ENCODE measurements around the gene CYP19A1.

CYP19A1 gene

DNA sequence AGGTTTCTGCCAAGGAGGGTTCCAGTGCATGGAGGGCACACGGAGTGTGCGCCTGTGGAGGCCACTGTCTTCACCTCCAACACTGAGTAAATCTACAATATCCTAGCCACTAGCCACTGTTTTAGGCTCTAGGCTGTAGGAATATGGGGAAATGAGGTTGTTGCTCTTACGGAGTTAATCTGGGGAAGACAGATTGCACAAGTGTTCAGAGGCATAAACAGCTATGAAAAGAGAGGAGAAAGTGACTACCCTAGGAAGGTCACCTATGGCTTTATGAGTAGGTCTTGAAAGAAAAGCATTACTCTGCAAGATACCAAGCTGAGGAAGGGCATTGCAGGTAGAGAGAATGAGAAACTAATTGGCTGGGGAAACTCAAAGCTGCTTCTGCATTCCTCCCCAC lies 85.7 kb downstream of the CYP19A1 start:
- no peak for DNase-seq

- DNase-seq: no peak
These were observed 86.8 kb downstream of the CYP19A1 start for GRCh38 chr15:51251556-51251955.

DNA sequence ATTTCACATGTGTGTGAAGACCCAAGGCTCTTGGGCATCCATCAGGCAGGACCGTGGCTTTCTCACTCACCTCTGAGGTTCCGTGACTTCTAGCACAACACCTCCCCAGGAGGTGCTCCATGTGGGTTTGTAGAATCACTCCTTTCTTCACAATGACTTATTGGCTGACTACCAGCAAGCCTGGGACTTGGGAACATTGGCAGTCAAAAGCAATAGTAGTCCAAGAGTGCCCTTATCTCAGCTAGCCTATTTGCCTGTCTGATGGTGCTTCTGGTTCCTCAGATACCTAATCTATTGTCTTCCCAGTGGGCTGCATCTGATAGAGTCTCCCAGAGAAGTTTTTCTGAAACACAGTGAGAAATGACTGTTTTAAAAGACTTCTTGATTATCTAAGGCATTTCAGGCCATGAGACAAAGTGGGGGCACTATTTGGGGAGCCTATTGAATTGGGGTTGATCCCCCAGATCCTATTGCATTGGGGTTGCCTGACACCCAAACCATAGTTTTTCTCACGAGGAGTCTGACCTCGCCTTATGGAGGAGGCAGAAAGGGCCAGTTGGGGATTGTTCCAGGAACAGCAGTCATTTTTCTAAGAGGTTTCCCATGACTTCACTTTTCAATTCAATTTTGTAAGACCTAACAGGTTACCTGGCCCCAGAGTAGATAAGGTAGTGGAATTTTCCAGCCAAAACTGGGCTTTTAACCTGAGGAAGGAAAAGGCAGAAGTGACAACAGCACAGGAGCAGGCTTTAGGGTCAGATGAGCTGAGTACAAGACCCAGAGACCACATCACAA lies 88.0 kb downstream of the CYP19A1 start:
- no peak for DNase-seq

GRCh38 chr15:51245628-51246027 lies 92.8 kb downstream of the CYP19A1 start:
- no peak for DNase-seq

DNA sequence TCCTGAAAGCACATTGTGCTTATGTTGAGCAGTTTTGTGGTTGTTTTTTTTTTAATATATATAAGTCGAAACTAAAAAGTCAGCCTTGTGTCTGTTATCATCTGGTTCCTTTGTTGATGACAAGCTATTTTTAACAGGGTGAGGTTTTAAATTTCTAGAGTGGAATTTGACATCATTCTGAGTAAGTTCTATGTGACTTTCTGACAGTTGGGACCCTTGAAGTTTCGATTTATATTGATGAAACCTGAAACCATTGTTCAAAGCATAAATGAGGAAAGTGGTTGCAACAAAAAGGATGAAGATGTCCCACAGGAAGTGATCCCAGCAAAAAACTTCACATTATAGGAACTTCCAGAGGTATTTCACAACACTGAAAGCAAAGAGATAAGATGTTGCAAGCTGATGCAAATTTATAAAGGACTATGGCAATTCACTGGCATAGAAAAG lies 94.0 kb downstream of the CYP19A1 start:
- DNase-seq: no peak

GRCh38 chr15:51243774-51244173 lies 94.6 kb downstream of the CYP19A1 start:
- DNase-seq: no peak

GRCh38 chr15:51240066-51240465 lies 98.3 kb downstream of the CYP19A1 start:
- peak; percentile 87 for DNase-seq

DNA sequence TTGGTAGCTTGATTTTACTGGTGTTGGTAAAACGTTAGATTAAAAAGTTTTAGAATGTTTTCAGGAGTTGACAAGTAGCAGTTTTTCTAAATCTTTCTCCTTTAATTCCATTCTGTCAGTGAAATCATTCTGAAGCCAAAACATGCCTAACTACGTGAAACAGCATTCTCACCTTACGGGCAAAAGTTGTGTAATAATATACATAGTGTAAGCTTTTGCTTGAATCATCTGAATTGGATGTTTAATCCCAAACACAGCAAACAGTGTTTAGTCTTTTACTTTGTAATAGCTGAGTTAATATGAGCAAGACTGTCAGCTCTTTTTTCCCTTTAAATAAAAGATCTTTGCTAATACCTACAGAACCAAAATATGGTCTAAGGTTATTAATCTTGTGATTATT lies 100.6 kb downstream of the CYP19A1 start:
- DNase-seq: no peak

GRCh38 chr15:51234176-51234927 lies 104.0 kb downstream of the CYP19A1 start:
- peak; percentile 47 for DNase-seq

DNA sequence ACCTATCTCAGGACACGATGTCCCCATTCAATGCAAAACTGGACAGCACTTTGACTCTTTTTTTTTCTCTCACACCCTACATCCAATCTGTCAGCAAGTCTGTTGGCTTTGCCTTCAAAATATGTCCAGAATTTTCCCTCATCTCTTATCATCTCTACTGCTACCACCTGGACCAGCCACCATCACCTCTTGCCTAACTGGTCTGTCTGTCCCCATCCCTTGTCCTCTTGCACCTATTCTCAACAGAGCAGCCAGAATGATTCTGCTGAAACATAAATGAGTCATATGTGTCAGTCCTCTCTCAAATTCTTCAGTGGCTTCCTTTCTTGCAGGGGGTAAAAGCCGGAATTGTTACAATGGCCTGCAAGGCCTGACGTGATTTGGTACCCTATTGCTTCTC lies 105.8 kb downstream of the CYP19A1 start:
- DNase-seq: no peak

DNA sequence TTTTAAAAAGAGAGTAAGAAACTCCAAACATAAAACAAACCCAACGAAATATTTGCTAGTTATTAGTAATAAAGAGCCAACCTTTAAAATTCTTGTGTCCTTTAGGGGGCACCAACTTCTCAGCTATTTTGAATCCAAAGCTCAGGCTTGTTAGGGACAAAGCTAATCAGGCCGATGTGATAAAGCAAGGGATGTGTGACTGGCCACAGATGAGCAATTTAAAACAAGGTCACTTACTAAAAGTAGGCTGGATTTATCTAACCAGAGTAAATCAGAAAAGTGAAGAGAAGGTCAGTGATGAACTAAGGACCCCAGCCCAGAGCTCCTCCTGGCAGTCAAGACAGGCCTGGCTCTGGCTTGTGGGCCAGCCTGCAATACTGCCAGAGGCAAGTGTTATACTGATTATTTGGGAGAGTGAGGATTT lies 108.5 kb downstream of the CYP19A1 start:
- peak; percentile 75 for DNase-seq

DNA sequence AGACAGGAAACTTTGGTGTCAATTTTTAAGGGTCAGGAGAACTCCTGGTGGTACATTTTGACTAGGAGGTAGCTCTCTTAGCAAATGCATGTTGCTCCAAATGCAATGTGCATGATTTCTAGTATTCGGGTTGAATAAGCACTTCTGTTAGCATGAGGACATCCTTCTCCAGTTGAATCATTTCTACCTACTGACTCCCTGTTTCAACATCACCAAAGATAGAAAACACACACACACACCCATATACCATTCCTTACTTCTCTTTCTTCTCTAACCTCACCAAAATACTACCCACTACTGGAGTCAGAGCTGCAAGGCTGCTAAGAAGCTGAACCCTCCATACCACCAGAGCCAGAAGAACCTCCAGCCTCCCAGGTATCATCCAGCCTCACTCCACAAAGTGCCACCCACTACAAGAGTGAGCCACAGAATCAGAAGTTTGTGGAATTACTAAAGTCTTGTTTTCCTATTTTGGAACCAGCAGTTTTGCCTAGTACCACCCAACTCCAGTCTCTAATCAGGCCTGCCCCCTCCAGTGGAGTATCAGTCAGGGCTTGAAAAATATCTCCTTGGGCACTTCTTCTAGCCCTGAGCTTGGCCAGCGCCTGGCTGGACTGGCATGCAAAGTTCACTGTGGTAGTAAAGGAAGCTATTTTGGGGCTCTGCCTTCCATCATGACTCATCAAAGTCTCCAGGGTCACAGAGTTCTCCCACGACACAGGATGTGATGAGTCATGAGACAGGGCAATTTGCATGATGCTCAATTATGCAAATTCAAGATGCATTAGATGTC lies 110.3 kb downstream of the CYP19A1 start:
- peak; percentile 74 for DNase-seq

- DNase-seq: no peak
These were observed 111.7 kb downstream of the CYP19A1 start for GRCh38 chr15:51226576-51227210.

- no peak for DNase-seq
These were observed 114.0 kb downstream of the CYP19A1 start for GRCh38 chr15:51224428-51224827.

DNA sequence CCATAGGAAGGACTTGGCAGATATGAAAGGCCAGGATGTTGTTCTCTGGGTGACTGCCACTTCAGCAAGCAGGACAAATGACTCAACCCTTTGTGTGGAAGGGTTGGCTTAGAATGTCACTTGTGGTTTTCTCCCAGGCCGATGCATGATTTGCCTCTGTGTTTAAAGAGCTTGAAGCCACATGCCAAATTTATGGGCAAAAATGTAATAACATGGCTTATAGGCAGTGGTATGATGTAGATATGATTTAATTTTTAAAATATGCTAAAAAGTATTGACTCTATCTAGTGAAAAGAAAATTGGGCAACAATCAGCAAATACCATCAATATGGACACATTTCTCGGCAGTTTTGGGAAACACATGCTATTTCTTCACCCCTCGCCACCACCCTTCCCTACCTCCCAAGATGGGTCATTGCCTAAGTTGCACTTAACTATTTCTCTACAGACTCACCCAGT lies 114.6 kb downstream of the CYP19A1 start:
- no peak for DNase-seq

GRCh38 chr15:51218299-51218938 lies 120.0 kb downstream of the CYP19A1 start:
- DNase-seq: no peak

DNA sequence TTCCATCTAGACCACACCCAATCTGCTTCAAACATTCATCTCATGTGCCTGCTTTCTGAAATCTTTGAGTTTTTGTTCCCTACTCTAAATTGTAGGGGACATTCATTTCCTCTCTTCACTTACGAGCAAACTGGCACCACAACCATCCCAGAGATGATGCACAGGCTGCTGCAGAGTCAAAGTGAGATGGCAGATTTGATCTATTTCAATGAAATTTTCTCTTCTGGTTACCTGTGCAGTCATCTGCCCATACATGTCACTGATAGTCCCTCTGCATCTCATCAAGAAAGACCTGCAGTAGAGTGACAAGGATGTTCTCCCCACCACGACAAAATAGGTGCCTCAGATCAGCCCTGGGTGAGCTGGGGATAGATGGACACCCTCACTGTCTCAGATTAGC lies 125.5 kb downstream of the CYP19A1 start:
- no peak for DNase-seq

- no peak for DNase-seq
These were observed 126.2 kb downstream of the CYP19A1 start for GRCh38 chr15:51212239-51212638.

DNA sequence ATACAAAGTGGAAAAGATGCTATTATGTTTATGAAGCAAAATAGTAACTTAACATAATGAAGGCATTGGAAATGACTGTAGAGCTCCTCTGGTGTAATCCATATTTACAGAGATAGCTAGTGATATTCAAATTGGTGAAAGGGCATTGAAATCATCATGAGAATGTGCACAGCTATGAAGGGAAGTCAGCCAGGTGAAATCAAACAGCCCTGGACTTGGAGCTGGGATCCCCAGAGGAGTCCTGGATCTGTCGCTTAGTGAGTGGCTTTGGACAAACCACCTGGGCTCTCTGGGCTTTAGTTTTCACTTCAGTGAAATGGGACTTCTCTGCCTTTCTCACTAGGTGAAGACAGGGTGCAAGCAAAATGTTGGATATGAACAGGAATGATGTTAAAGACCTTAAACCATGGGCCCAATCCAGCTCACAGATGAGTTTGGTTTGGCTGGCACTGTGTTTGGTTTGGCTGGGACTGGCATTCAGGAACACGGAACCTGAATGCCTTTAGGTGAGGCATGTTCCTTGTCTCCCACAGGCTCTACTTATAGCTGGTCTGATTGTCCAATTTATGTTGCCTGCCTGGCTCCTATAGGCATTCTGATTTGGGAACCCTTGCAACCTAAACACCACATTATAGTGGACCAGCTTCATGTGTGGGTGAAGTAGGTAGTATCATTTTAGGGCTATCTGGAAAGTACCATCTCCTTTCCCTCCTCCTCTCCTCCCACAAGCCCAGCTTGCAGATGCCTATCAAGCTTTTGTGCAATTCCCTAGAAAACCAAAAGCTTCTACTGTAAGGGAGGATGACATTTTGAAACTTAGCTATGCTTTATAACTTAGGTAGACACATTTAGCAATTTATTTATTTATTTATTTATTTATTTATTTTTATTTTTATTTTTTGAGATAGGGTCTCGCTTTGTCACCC lies 133.1 kb downstream of the CYP19A1 start:
- DNase-seq: no peak

GRCh38 chr15:51203797-51204196 lies 134.6 kb downstream of the CYP19A1 start:
- no peak for DNase-seq

DNA sequence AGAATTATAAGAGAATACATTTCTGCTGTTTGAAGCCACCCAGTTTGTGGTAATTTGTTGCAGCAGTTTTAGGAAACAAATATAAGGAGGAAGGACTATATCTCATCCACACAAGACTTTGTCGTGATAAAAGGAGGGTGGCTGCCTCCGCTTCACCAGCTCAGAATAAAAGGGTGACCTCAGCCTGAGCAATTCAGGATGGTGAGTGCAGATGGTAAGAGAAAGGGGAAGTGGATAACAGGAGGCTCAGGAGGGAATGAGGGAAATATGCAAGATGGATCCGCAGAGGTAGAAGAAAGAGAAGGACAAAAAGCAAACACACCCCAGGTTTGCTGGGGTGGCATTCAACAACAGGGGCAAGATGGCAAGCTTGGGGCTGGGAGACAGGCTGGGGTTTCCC lies 135.6 kb downstream of the CYP19A1 start:
- DNase-seq: no peak
